WTC11 (cell line): ENCODE measurements around the gene SORT1. TPM values are rescaled to one million over a fixed set of nuclear protein-coding genes. Genes with fewer than 3 reads are reported as not detected.
A peak's percentile ranks its signal among the peaks of the same experiment; 100 is the strongest.

Source experiments
- ATAC-seq: fragments of 200-7000 bp; cut with Tn5 transposase; 2 replicates; pipeline ENCODE4 v1.10.0; 2021; ENCODE audit warnings: mild to moderate bottlenecking, moderate library complexity
- CTCF ChIA-PET: fragments of 300-600 bp; sonication (Branson Sonifier 250); formaldehyde crosslinking; loops from one replicate; lab custom pipeline; 2021; ENCODE audit warnings: antibody characterized with exemption; lab: Charles Lee
- POLR2A ChIA-PET: fragments of 350-600 bp; sonication (Branson Sonifier 250); formaldehyde crosslinking; loops from one replicate; lab custom pipeline; 2021; ENCODE audit warnings: antibody characterized with exemption; lab: Charles Lee
- DNase-seq: peaks from one replicate; pipeline ENCODE4 v3.0.0; 2021; ENCODE audit warnings: low spot score
- H3K27ac Mint-ChIP-seq: 2 replicates; pipeline ENCODE4 v1.8.0; 2021; ENCODE audit warnings: mixed read lengths
- H3K27me3 Mint-ChIP-seq: 2 replicates; pipeline ENCODE4 v1.8.0; 2021; ENCODE audit warnings: low read depth, mild to moderate bottlenecking, moderate library complexity, mixed read lengths
- H3K36me3 Mint-ChIP-seq: 2 replicates; pipeline ENCODE4 v1.8.0; 2021; ENCODE audit warnings: mixed read lengths
- H3K4me1 Mint-ChIP-seq: 2 replicates; pipeline ENCODE4 v1.8.0; 2022; ENCODE audit warnings: mixed read lengths
- H3K4me3 Mint-ChIP-seq: 2 replicates; pipeline ENCODE4 v1.8.0; 2021; ENCODE audit warnings: mild to moderate bottlenecking, moderate library complexity, mixed read lengths
- H3K9me3 Mint-ChIP-seq: 2 replicates; pipeline ENCODE4 v1.8.0; 2021; ENCODE audit warnings: mixed read lengths
- CBFB ChIP-seq: sonication (generic); formaldehyde crosslinking; IDR thresholded peaks from 2 replicates; pipeline ENCODE4 v1.8.1; 2022; ENCODE audit warnings: mild to moderate bottlenecking, low read depth, missing genetic modification reagents
- E2F1 ChIP-seq: sonication (generic); formaldehyde crosslinking; IDR thresholded peaks from 2 replicates; pipeline ENCODE4 v1.8.0; 2022; ENCODE audit warnings: mild to moderate bottlenecking, missing genetic modification reagents
- ELF4 ChIP-seq: sonication (generic); formaldehyde crosslinking; IDR thresholded peaks from 2 replicates; pipeline ENCODE4 v1.8.1; 2022; ENCODE audit warnings: low read depth, mild to moderate bottlenecking, moderate library complexity, missing genetic modification reagents
- FOXK1 ChIP-seq: sonication (generic); formaldehyde crosslinking; IDR thresholded peaks from 2 replicates; pipeline ENCODE4 v1.8.0; 2022; ENCODE audit warnings: mild to moderate bottlenecking, moderate library complexity, missing genetic modification reagents
- GRHL2 ChIP-seq: fragments of 250-450 bp; sonication (Bioruptor Pico); IDR thresholded peaks from 2 replicates; pipeline ENCODE4 v1.8.0; 2022; ENCODE audit warnings: mild to moderate bottlenecking, moderate library complexity; ENCODE audit not compliant: insufficient replicate concordance, severe bottlenecking
- IRF2 ChIP-seq: sonication (generic); formaldehyde crosslinking; IDR thresholded peaks from 2 replicates; pipeline ENCODE4 v1.8.0; 2022; ENCODE audit warnings: low read depth, missing genetic modification reagents, borderline replicate concordance
- KAT7 ChIP-seq: sonication (generic); formaldehyde crosslinking; IDR thresholded peaks from 2 replicates; pipeline ENCODE4 v1.8.1; 2023; ENCODE audit warnings: missing genetic modification reagents, mild to moderate bottlenecking, borderline replicate concordance
- NR3C1 ChIP-seq: sonication (generic); formaldehyde crosslinking; conservative IDR thresholded peaks from 2 replicates; pipeline ENCODE4 v1.8.1; 2023; ENCODE audit warnings: low read depth, mild to moderate bottlenecking, missing genetic modification reagents
- OVOL2 ChIP-seq: fragments of 250-450 bp; sonication (Bioruptor Pico); IDR thresholded peaks from 2 replicates; pipeline ENCODE4 v1.9.0; 2021; ENCODE audit warnings: mild to moderate bottlenecking, borderline replicate concordance
- PRRX2 ChIP-seq: fragments of 250-450 bp; sonication (Bioruptor Pico); IDR thresholded peaks from 2 replicates; pipeline ENCODE4 v1.8.0; 2021; ENCODE audit warnings: mild to moderate bottlenecking
- RORB ChIP-seq: fragments of 250-450 bp; sonication (Bioruptor Pico); IDR thresholded peaks from 2 replicates; pipeline ENCODE4 v1.9.0; 2021; ENCODE audit warnings: mild to moderate bottlenecking
- SMAD4 ChIP-seq: sonication (generic); formaldehyde crosslinking; IDR thresholded peaks from 2 replicates; pipeline ENCODE4 v1.8.0; 2022; ENCODE audit warnings: mild to moderate bottlenecking, missing genetic modification reagents
- SOX15 ChIP-seq: fragments of 250-450 bp; sonication (Bioruptor Pico); IDR thresholded peaks from 2 replicates; pipeline ENCODE4 v1.9.0; 2021; ENCODE audit warnings: mild to moderate bottlenecking
- STAT6 ChIP-seq: sonication (generic); formaldehyde crosslinking; conservative IDR thresholded peaks from 2 replicates; pipeline ENCODE4 v1.8.1; 2023; ENCODE audit warnings: mild to moderate bottlenecking, low read depth, missing genetic modification reagents, moderate library complexity
- TEAD1 ChIP-seq: sonication (generic); formaldehyde crosslinking; IDR thresholded peaks from 2 replicates; pipeline ENCODE4 v1.8.0; 2022; ENCODE audit warnings: mild to moderate bottlenecking, missing genetic modification reagents
- ZNF219 ChIP-seq: sonication (generic); formaldehyde crosslinking; IDR thresholded peaks from 2 replicates; pipeline ENCODE4 v1.8.0; 2023; ENCODE audit warnings: missing genetic modification reagents, mild to moderate bottlenecking, borderline replicate concordance
- total RNA-seq: library from RNA; stranded (reverse); gene quantifications from 3 replicates; pipeline ENCODE4 v1.2.3, GENCODE V29; 2021
- TF ChIP-seq, protein P1 (sequence below): sonication (generic); formaldehyde crosslinking; IDR thresholded peaks from 2 replicates; pipeline ENCODE4 v1.8.1; 2023; ENCODE audit warnings: mild to moderate bottlenecking, missing genetic modification reagents
- TF ChIP-seq, protein P2 (sequence below): sonication (generic); formaldehyde crosslinking; IDR thresholded peaks from 2 replicates; pipeline ENCODE4 v1.8.1; 2022; ENCODE audit warnings: low read depth, mild to moderate bottlenecking, moderate library complexity, missing genetic modification reagents, borderline replicate concordance
- TF ChIP-seq, protein P3 (sequence below): sonication (generic); formaldehyde crosslinking; IDR thresholded peaks from 2 replicates; pipeline ENCODE4 v1.8.1; 2022; ENCODE audit warnings: low read depth, missing genetic modification reagents, borderline replicate concordance
- TF ChIP-seq, protein P4 (sequence below): sonication (generic); formaldehyde crosslinking; conservative IDR thresholded peaks from 2 replicates; pipeline ENCODE4 v1.8.1; 2022; ENCODE audit warnings: mild to moderate bottlenecking, missing genetic modification reagents
- TF ChIP-seq, protein P5 (sequence below): fragments of 250-450 bp; sonication (Bioruptor Pico); IDR thresholded peaks from 2 replicates; pipeline ENCODE4 v1.8.0; 2021; ENCODE audit warnings: mild to moderate bottlenecking

The SORT1 gene
- total RNA-seq, 1 experiment from 2014 or later = 55.9 TPM

DNA sequence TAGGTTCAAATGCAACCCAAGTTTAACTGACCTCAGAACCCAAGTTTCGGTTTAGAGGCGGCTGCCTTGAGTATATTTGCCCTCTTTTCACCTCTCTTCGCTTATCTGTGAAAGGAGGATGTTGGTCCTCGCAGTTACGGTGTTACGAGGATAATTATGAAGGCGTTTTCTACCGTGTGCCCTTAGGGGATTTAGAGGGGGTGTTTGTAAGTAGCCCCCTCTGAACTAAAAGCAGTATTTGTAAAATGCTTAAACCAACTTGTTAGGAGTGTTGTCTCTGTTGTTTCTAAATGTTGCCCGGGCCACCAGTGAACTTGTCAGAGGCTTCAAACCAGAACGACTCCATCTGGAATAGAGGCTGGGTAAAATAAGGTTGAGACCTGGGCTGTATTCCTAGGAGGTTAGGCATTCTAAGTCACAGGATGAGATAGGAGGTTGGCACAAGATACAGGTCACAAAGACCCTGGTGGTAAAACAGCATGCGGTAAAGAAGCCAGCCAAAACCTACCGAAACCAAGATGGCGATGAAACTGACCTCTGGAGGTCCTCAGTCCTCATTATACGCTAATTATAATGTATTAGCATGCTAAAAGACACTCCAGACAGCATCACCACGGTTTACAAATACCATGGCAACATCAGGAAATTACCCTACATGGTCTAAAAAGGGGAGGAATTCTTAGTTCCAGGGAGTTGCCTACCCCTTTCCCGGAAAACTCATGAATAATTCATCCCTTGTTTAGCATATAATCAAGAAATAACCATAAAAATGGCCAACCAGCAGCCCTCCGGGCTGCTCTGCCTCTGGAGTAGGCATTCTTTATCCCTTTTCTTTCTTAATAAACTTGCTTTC lies 113.7 kb downstream of the SORT1 start:
- peak; percentile 10 for ATAC-seq
- POLR2A ChIA-PET = interaction anchor here (0.7 to 2.6 kb wide), 2 partner anchors 7 to 114 kb away, joined by 3 to 21 read pairs; partner anchors contain the start of gene SORT1

DNA sequence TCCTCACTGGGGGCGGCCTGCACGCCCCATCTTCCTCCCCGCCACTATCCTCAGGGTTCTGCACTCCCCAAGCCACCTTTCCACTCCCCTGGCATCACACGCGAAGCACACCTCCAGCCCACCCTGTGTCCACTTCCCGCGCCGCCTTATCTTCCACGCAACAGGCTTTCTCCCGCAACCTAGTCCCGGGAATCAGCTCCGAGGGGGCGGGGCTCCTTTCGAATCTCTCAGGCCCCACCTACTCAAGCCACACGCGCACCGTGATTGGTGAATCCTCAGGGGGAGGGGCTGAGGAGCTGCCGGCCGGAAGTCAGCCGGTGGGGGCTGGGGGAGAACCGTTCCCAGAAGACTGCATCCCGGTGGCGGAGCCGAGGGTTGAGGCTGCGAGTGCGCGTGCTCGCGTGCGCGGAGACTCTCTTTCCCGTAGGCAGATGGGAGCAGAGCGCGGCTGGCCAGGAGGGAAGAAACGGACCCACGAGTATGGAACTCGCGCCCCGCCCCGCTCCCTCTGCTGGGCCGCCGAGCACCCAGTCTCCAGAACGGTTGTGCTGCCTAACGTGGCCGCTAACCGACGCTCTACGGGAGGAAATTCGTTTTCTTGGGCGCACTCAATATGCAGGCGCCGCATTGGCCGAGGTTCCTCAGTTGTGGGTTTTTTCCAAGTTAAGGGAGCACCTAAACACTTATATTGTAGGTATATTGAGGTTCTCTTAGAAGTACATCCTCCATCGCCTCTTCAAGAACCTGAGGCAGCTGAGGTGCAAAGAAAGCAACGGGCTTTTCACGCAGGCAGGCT lies 114.6 kb downstream of the SORT1 start, which contains the start of gene PSRC1:
Gene PSRC1, minus strand, starts transcription at position 194 of the 796 bp plus-strand sequence.
- peak; percentile 96 for DNase-seq
- peaks cover 42% of the 10 kb centered on the region for H3K4me1 Mint-ChIP-seq
- POLR2A ChIA-PET = interaction anchor here (0.7 to 2.6 kb wide), 9 partner anchors 14 to 115 kb away, joined by 3 to 21 read pairs (median 4); partner anchors contain the start of genes MYBPHL and SORT1
- no peaks in the 10 kb centered on the region; the same call in 1 of the 2 replicates for H3K27me3 Mint-ChIP-seq
- peaks cover 22% of the 10 kb centered on the region for H3K36me3 Mint-ChIP-seq
- H3K9me3 Mint-ChIP-seq = no peaks in the 10 kb centered on the region
- CTCF ChIA-PET = interaction anchor here (0.6 to 2.8 kb wide), 22 partner anchors 9 to 249 kb away, joined by 3 to 28 read pairs (median 4); partner anchors contain the start of genes MYBPHL, PSMA5, SARS1 and SORT1
- peak; percentile 92 for ATAC-seq
- peak within 1 kb of the TSS; percentile 97 for H3K27ac Mint-ChIP-seq
- H3K4me3 Mint-ChIP-seq = peak within 1 kb of the TSS; percentile 99
- TF ChIP-seq SMAD4 (CRISPR knock-in tag) (no peak), TEAD1 (CRISPR knock-in tag) (no peak; the same call in 1 of the 2 replicates), FOXK1 (CRISPR knock-in tag) (peak; percentile 83; the same call in 1 of the 2 replicates), E2F1 (CRISPR knock-in tag) (no peak), CBFB (no peak), OVOL2 (CRISPR knock-in tag) (no peak)
- TF ChIP-seq, protein P1, sequence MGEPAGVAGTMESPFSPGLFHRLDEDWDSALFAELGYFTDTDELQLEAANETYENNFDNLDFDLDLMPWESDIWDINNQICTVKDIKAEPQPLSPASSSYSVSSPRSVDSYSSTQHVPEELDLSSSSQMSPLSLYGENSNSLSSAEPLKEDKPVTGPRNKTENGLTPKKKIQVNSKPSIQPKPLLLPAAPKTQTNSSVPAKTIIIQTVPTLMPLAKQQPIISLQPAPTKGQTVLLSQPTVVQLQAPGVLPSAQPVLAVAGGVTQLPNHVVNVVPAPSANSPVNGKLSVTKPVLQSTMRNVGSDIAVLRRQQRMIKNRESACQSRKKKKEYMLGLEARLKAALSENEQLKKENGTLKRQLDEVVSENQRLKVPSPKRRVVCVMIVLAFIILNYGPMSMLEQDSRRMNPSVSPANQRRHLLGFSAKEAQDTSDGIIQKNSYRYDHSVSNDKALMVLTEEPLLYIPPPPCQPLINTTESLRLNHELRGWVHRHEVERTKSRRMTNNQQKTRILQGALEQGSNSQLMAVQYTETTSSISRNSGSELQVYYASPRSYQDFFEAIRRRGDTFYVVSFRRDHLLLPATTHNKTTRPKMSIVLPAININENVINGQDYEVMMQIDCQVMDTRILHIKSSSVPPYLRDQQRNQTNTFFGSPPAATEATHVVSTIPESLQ (CRISPR knock-in tag) = no peak
- TF ChIP-seq, protein P2, sequence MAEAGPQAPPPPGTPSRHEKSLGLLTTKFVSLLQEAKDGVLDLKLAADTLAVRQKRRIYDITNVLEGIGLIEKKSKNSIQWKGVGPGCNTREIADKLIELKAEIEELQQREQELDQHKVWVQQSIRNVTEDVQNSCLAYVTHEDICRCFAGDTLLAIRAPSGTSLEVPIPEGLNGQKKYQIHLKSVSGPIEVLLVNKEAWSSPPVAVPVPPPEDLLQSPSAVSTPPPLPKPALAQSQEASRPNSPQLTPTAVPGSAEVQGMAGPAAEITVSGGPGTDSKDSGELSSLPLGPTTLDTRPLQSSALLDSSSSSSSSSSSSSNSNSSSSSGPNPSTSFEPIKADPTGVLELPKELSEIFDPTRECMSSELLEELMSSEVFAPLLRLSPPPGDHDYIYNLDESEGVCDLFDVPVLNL = peak; percentile 76; the same call in 1 of the 2 replicates
- TF ChIP-seq, protein P3, sequence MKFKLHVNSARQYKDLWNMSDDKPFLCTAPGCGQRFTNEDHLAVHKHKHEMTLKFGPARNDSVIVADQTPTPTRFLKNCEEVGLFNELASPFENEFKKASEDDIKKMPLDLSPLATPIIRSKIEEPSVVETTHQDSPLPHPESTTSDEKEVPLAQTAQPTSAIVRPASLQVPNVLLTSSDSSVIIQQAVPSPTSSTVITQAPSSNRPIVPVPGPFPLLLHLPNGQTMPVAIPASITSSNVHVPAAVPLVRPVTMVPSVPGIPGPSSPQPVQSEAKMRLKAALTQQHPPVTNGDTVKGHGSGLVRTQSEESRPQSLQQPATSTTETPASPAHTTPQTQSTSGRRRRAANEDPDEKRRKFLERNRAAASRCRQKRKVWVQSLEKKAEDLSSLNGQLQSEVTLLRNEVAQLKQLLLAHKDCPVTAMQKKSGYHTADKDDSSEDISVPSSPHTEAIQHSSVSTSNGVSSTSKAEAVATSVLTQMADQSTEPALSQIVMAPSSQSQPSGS (CRISPR knock-in tag) = no peak
- TF ChIP-seq, protein P4, sequence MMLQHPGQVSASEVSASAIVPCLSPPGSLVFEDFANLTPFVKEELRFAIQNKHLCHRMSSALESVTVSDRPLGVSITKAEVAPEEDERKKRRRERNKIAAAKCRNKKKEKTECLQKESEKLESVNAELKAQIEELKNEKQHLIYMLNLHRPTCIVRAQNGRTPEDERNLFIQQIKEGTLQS (CRISPR knock-in tag) = no peak
- TF ChIP-seq, protein P5, sequence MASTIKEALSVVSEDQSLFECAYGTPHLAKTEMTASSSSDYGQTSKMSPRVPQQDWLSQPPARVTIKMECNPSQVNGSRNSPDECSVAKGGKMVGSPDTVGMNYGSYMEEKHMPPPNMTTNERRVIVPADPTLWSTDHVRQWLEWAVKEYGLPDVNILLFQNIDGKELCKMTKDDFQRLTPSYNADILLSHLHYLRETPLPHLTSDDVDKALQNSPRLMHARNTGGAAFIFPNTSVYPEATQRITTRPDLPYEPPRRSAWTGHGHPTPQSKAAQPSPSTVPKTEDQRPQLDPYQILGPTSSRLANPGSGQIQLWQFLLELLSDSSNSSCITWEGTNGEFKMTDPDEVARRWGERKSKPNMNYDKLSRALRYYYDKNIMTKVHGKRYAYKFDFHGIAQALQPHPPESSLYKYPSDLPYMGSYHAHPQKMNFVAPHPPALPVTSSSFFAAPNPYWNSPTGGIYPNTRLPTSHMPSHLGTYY (CRISPR knock-in tag) = no peak

More for the DNA sequence above, 113.7 kb downstream of the SORT1 start:
- Mint-ChIP-seq H3K27ac (peak overlapping the region; percentile 97), H3K4me1 (peaks cover 42% of the 10 kb centered on the region), H3K27me3 (no peaks in the 10 kb centered on the region), H3K9me3 (peaks cover 4% of the 10 kb centered on the region; the same call in 1 of the 2 replicates), H3K4me3 (peak overlapping the region; percentile 99), H3K36me3 (peaks cover 20% of the 10 kb centered on the region)
- no peak for DNase-seq
- TF ChIP-seq GRHL2 (CRISPR knock-in tag) (no peak), STAT6 (CRISPR knock-in tag) (no peak), ZNF219 (CRISPR knock-in tag) (no peak), SOX15 (CRISPR knock-in tag) (no peak), NR3C1 (no peak), IRF2 (CRISPR knock-in tag) (no peak), ELF4 (no peak), PRRX2 (no peak), KAT7 (CRISPR knock-in tag) (no peak), RORB (CRISPR knock-in tag) (no peak)
- TF ChIP-seq, protein P4 (CRISPR knock-in tag) = no peak
- CTCF ChIA-PET = interaction anchor here (1.7 to 2.8 kb wide), 4 partner anchors 9 to 45 kb away, joined by 7 to 19 read pairs (median 13); no protein-coding TSS in a partner anchor
